Kidney (tissue), 14 donors: Measurements from ENCODE around the gene PRKAB1. TPM values are rescaled to one million over a fixed set of nuclear protein-coding genes. Genes with fewer than 3 reads are reported as not detected.

ENCODE experiments used
- DNase-seq, 5 donors: peaks; one replicate each; pipeline ENCODE4 v3.0.0-alpha.2; 2013 to 2020
- FAIRE-seq: peaks from 2 replicates; lab custom pipeline; 2012; peaks lifted over from hg19 to GRCh38; lab: Jason Lieb, UNC
- H3K27ac ChIP-seq, 2 donors: one replicate each; pipeline ENCODE4 v1.7.0; 2013; ENCODE audit warnings: low read depth in 2 of 2, low read length in 2 of 2, inconsistent platforms in 1 of 2
- H3K27me3 ChIP-seq: one replicate; pipeline ENCODE4 v1.7.1; 2013; ENCODE audit warnings: low read length, inconsistent platforms; ENCODE audit not compliant: control insufficient read depth, insufficient read depth
- H3K36me3 ChIP-seq, 3 donors: one replicate each; pipeline versions ENCODE4 v1.7.0 to v1.7.1; 2013; ENCODE audit warnings: low read length in 3 of 3, control low read depth in 1 of 3, inconsistent platforms in 1 of 3; ENCODE audit not compliant: insufficient read depth in 3 of 3, control insufficient read depth in 2 of 3
- H3K4me1 ChIP-seq, 3 donors: one replicate each; pipeline versions ENCODE4 v1.7.0 to v1.7.1; 2013; ENCODE audit warnings: low read length in 3 of 3, inconsistent platforms in 1 of 3, low read depth in 1 of 3; ENCODE audit not compliant: control insufficient read depth in 2 of 3, insufficient read depth in 2 of 3
- H3K4me3 ChIP-seq, 3 donors: one replicate each; pipeline versions ENCODE4 v1.7.0 to v1.8.1; 2013; ENCODE audit warnings: low read length in 3 of 3, control low read depth in 1 of 3, inconsistent platforms in 1 of 3
- H3K9ac ChIP-seq, 3 donors: one replicate each; pipeline versions ENCODE4 v1.7.0 to v1.7.1; 2013; ENCODE audit warnings: low read length in 3 of 3, control low read depth in 1 of 3, inconsistent platforms in 1 of 3
- H3K9me3 ChIP-seq, 3 donors: one replicate each; pipeline versions ENCODE4 v1.7.0 to v1.7.1; 2013; ENCODE audit warnings: low read length in 3 of 3, control low read depth in 1 of 3, inconsistent platforms in 1 of 3; ENCODE audit not compliant: control insufficient read depth in 2 of 3, insufficient read depth in 1 of 3
- intact Hi-C: fragments of 100-400 bp; cut with DNase I; formaldehyde crosslinking; loops from one replicate; pipeline ENCODE4 v1.11.1; 2022
- polyA plus RNA-seq: library from polyadenylated mRNA; stranded (reverse); fragments of 350-450 nt; fragmentation: Illumina TruSeq; extraction: RNeasy Lipid Tissue Mini Kit (QIAGEN cat#74804); gene quantifications from one replicate; pipeline ENCODE4 v1.2.3, GENCODE V29; 2014; ENCODE audit warnings: low read depth, low replicate concordance; ENCODE audit not compliant: insufficient read depth
- total RNA-seq: library from RNA; stranded (reverse); fragmentation: NEBNext Ultra II Directional; extraction: Animal tissue kit (Norgen Biotek cat#: 25700); gene quantifications from one replicate; pipeline ENCODE4 v1.2.1, GENCODE V29; 2021
- TF ChIP-seq, protein P1 (sequence below): IDR thresholded peaks from 3 replicates; pipeline ENCODE4 v1.5.1; 2012; ENCODE audit warnings: mild to moderate bottlenecking, moderate library complexity, borderline replicate concordance; ENCODE audit not compliant: insufficient read depth; ENCODE audit errors: extremely low read depth
- donor health status: control.
- donor health status: control.
- donor health status: control.
- donor health status: control.
- donor health status: control.
- donor health status: DM: yes; HTN: yes; CAD: no.
- donor health status: Normal renal cell carcinoma (clear cell type).

Gene PRKAB1
- total and polyA plus RNA-seq, 2 donors from 2014 or later, result 79.9 to 165 TPM

DNA sequence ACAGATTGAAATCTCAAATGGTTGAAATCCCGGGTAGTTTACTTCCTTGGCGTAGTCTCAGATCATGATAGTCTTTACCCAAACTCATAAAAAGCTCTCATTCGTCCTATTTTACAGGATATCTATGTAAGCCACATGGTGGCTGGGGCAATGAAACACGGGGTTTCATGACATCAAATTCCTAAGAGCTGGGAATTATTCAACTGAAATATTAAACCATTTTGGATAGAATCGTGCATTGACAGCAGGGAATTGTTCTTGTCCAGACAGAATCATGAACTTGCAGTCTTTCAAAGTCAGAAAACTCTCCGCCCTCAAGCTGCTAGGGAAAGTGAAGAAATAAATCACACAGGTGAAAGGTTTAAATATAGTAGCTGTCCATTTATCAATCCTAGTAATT lies 33.2 kb upstream of the PRKAB1 start:
- TF ChIP-seq, protein P1, sequence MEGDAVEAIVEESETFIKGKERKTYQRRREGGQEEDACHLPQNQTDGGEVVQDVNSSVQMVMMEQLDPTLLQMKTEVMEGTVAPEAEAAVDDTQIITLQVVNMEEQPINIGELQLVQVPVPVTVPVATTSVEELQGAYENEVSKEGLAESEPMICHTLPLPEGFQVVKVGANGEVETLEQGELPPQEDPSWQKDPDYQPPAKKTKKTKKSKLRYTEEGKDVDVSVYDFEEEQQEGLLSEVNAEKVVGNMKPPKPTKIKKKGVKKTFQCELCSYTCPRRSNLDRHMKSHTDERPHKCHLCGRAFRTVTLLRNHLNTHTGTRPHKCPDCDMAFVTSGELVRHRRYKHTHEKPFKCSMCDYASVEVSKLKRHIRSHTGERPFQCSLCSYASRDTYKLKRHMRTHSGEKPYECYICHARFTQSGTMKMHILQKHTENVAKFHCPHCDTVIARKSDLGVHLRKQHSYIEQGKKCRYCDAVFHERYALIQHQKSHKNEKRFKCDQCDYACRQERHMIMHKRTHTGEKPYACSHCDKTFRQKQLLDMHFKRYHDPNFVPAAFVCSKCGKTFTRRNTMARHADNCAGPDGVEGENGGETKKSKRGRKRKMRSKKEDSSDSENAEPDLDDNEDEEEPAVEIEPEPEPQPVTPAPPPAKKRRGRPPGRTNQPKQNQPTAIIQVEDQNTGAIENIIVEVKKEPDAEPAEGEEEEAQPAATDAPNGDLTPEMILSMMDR, result no peak

DNA sequence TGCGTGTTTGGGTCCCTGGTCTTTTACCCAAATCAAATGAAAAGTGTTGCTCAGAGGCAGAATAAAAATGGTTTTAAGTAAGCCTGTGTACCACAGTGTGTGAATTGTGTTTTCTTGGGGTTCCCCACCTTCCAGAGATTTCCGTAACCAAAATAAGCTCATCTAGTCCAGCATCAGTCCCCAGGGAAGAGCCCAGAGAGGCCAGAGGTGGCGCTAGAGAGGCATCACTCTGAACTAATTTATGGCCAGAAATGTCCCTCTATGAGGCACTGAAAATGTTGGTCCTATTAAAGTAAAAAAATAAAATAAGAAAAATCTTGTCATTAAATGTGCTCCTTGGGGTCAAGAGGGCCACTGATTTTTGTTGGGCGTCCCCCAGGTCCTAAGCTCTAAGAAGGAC lies 24.9 kb upstream of the PRKAB1 start:
- H3K36me3 ChIP-seq, result no peaks in the 10 kb centered on the region
- DNase-seq, result no peak
- no peak overlapping the region for H3K4me3 ChIP-seq
- no peaks in the 10 kb centered on the region for H3K27me3 ChIP-seq
- no peak overlapping the region for H3K27ac ChIP-seq
- intact Hi-C loops, result no loop called here
- no peaks in the 10 kb centered on the region for H3K9me3 ChIP-seq
- no peaks in the 10 kb centered on the region for H3K4me1 ChIP-seq
- no peak for FAIRE-seq
- no peak overlapping the region for H3K9ac ChIP-seq
- TF ChIP-seq, protein P1, result no peak

More for the DNA sequence above, 33.2 kb upstream of the PRKAB1 start:
- Histone ChIP-seq H3K9me3 (no peaks in the 10 kb centered on the region), H3K4me1 (no peaks in the 10 kb centered on the region), H3K4me3 (no peak overlapping the region), H3K36me3 (no peaks in the 10 kb centered on the region), H3K9ac (no peak overlapping the region), H3K27me3 (no peaks in the 10 kb centered on the region), H3K27ac (no peak overlapping the region)
- peak in 2 of 5 donors; percentile 59 to 83 for DNase-seq
- no peak for FAIRE-seq
- intact Hi-C loops, result no loop called here

DNA sequence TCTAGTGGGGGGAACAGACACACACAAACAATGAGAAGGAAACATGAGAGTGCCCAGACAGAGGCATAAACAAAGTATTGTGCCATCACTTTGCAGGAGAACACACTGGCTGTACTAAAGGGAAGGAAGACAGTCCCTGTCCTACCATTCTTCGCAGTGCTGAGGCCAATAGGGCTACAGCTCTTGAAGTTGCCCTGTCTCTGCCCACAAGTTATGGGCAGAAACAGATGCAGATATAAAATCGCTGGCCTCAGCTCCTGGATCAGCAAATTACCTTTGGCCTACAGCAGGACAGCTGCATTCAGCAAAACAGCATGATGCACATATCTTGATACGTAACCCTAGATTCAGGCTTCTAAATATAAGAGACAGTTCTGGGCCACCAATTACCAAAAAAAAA lies 23.0 kb upstream of the PRKAB1 start:
- intact Hi-C loops, result no loop called here
- DNase-seq (no peak), FAIRE-seq (no peak)
- Histone ChIP-seq H3K27ac (no peak overlapping the region), H3K27me3 (no peaks in the 10 kb centered on the region), H3K36me3 (no peaks in the 10 kb centered on the region), H3K4me3 (no peak overlapping the region), H3K9me3 (no peaks in the 10 kb centered on the region), H3K4me1 (no peaks in the 10 kb centered on the region), H3K9ac (no peak overlapping the region)
- TF ChIP-seq, protein P1, result no peak

DNA sequence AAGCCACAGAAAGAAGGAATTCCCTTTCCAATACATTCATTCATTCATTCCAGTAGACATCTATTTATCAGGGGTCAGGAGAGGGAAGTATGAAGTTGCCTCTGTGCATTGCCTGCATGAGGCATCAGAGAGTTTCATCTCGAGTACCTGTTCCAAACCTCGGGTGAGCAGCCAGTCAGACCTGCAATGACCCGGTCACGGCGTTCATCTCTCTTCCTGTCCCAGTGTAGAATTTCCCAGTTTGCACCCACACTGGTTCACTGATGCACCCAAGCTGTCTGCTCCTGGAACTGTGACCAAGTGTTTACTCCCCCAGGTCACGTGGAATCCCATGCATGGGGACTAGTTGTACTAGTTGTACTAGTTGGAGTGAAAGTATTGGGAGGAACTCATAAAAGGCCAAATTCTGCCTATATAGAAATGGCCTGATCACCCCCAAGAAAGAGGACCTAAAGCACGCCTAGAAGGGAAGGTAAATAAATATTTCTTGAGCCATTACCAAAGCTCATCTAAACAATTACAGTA lies 22.3 kb upstream of the PRKAB1 start:
- Histone ChIP-seq H3K9ac (no peak overlapping the region), H3K27me3 (no peaks in the 10 kb centered on the region), H3K4me3 (no peak overlapping the region), H3K4me1 (no peaks in the 10 kb centered on the region), H3K36me3 (no peaks in the 10 kb centered on the region), H3K9me3 (no peaks in the 10 kb centered on the region), H3K27ac (no peak overlapping the region)
- FAIRE-seq (no peak), DNase-seq (no peak)
- intact Hi-C loops, result no loop called here
- TF ChIP-seq, protein P1, result no peak
